ENCODE results near the gene PABPN1. TPM values are rescaled to one million over a fixed set of nuclear protein-coding genes. Genes with fewer than 3 reads are reported as not detected.

Gene PABPN1
- total RNA-seq, 1 donor from 2014 or later = 355 TPM

- no peak for TF ChIP-seq CTCF (IDR thresholded peaks at IDR 0.05; ENCODE audit: partially characterized antibody, unreplicated experiment)
- H3K36me3 Mint-ChIP-seq (ENCODE audit: unreplicated experiment) = no peaks in the 10 kb centered on the region
Measured at GRCh38 chr14:23319746-23320583, 1.3 kb upstream of the PABPN1 start.

GRCh38 chr14:23321572-23322547 is 603 bp downstream of the PABPN1 start:
- H3K27ac Mint-ChIP-seq (ENCODE audit: unreplicated experiment) = peak overlapping the region; percentile 98
- DNase-seq = peak; percentile 57
- H3K4me3 Mint-ChIP-seq (ENCODE audit: unreplicated experiment) = peak overlapping the region; percentile 94
- no peaks in the 10 kb centered on the region for H3K36me3 Mint-ChIP-seq (ENCODE audit: unreplicated experiment)
- H3K9me3 Mint-ChIP-seq (ENCODE audit: unreplicated experiment) = peaks cover 16% of the 10 kb centered on the region
- peaks cover 14% of the 10 kb centered on the region for H3K27me3 Mint-ChIP-seq (ENCODE audit: unreplicated experiment)
- H3K4me1 Mint-ChIP-seq (ENCODE audit: low read depth, unreplicated experiment) = peaks cover 20% of the 10 kb centered on the region
- TF ChIP-seq CTCF (IDR thresholded peaks at IDR 0.05; ENCODE audit: partially characterized antibody, unreplicated experiment) = no peak

More at GRCh38 chr14:23319746-23320583, 1.3 kb upstream of the PABPN1 start:
- DNase-seq = no peak
- Mint-ChIP-seq H3K9me3 (ENCODE audit: unreplicated experiment) (peaks cover 13% of the 10 kb centered on the region), H3K27me3 (ENCODE audit: unreplicated experiment) (peaks cover 14% of the 10 kb centered on the region), H3K4me1 (ENCODE audit: low read depth, unreplicated experiment) (peaks cover 20% of the 10 kb centered on the region), H3K27ac (ENCODE audit: unreplicated experiment) (peak overlapping the region; percentile 89), H3K4me3 (ENCODE audit: unreplicated experiment) (peak overlapping the region; percentile 81)

GRCh38 chr14:23322568-23323517 is 1.6 kb downstream of the PABPN1 start:
- no peak for DNase-seq
- Mint-ChIP-seq H3K27ac (ENCODE audit: unreplicated experiment) (peak overlapping the region; percentile 98), H3K27me3 (ENCODE audit: unreplicated experiment) (peaks cover 14% of the 10 kb centered on the region), H3K4me1 (ENCODE audit: low read depth, unreplicated experiment) (peaks cover 20% of the 10 kb centered on the region), H3K9me3 (ENCODE audit: unreplicated experiment) (peaks cover 16% of the 10 kb centered on the region), H3K4me3 (ENCODE audit: unreplicated experiment) (peak overlapping the region; percentile 94), H3K36me3 (ENCODE audit: unreplicated experiment) (no peaks in the 10 kb centered on the region)
- TF ChIP-seq CTCF (IDR thresholded peaks at IDR 0.05; ENCODE audit: partially characterized antibody, unreplicated experiment) = no peak

- Mint-ChIP-seq H3K4me1 (ENCODE audit: low read depth, unreplicated experiment) (peaks cover 20% of the 10 kb centered on the region), H3K4me3 (ENCODE audit: unreplicated experiment) (no peak overlapping the region), H3K27me3 (ENCODE audit: unreplicated experiment) (peaks cover 16% of the 10 kb centered on the region), H3K36me3 (ENCODE audit: unreplicated experiment) (no peaks in the 10 kb centered on the region), H3K9me3 (ENCODE audit: unreplicated experiment) (peaks cover 16% of the 10 kb centered on the region), H3K27ac (ENCODE audit: unreplicated experiment) (no peak overlapping the region)
- no peak for TF ChIP-seq CTCF (IDR thresholded peaks at IDR 0.05; ENCODE audit: partially characterized antibody, unreplicated experiment)
- no peak for DNase-seq
Measured at GRCh38 chr14:23323838-23324454, 2.7 kb downstream of the PABPN1 start.

Measured in glutamatergic neuron (in vitro differentiated cells).